Activated CD4-positive, alpha-beta T cell treated with anti-CD3 and anti-CD28 coated beads, Interleukin-2, Interleukin-6, amounts not matched to agents 100 ng/mL and 50 ng/mL, durations not matched to agents 16 hours and 8 hours (primary cell): ENCODE data around the gene EIF4EBP3.

ENCODE experiments used
- DNase-seq: peaks from one replicate; pipeline ENCODE4 v3.0.0-alpha.2; 2020

The EIF4EBP3 gene

GRCh38 chr5:140547508-140548299 is at the start of gene EIF4EBP3:
TSS of gene EIF4EBP3 (plus strand) at chr5:140547662. CDS start at chr5:140547738, 76 bp downstream.
- peak; percentile 89 for DNase-seq

- DNase-seq = no peak
Measured at GRCh38 chr5:140497897-140498296, 49.6 kb upstream of the EIF4EBP3 start.

DNA sequence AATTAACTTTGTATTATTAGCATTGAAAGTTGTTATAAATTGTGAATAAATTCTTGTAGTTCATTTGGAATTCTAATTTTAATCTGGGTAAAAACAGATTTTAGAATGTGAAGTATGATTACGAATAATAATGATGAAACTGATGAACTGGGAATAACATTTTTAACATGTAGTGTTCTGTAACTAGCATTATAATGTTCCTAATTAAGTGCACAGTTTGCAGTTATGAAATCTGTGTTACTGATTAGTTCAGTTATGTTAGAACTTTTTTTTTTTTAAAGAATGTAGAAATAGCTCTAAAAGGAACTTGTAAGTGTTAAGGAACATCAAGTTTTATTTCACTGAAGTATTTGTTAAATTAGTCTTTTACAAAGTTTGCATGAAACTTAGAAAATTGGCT is 48.9 kb upstream of the EIF4EBP3 start:
- no peak for DNase-seq

DNA sequence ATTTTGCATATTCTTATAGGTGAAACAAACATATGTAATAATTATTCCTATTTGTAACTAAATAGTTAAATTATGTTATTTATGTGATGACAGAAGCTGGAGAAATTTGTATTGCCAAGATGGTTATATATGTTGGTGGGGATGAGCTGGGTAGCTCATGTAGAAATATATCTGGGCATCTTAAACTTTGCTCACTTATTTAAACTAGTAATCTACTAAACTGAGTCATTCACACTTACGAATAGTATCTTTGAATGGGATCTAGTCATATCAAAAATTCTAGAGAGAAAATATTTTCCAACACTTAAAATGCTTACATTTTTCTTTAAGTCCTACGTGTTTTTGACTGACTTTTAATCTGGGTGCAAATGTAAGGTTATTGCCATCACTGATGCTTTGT is 44.6 kb upstream of the EIF4EBP3 start:
- DNase-seq = peak; percentile 4

- no peak for DNase-seq
Measured at GRCh38 chr5:140509898-140510297, 37.6 kb upstream of the EIF4EBP3 start.

DNA sequence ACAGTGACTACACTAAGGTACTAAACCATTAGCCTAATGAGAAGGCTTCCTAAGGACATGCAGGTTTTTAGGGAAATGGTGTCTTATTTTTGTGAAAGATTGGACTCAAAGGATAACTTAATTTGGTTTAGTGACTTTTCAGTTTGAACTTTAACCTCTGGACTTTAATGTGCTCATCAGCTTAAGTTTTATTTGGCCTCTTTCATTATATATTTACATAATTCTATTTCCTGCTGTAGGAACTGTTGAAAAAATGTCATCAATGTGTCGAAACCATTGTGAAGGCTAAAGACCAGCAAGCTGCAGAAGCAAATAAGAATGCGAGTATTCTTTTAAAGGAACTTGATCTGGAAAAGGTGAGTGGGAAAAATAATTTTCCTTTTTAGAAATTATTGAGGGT is 34.3 kb upstream of the EIF4EBP3 start:
- no peak for DNase-seq

- DNase-seq = no peak
Measured at GRCh38 chr5:140524003-140524402, 23.5 kb upstream of the EIF4EBP3 start.

- DNase-seq = no peak
Measured at GRCh38 chr5:140540227-140540626, 7.2 kb upstream of the EIF4EBP3 start.

GRCh38 chr5:140542972-140543371 is 4.5 kb upstream of the EIF4EBP3 start:
- DNase-seq = no peak

- DNase-seq = no peak
Measured at GRCh38 chr5:140544986-140545385, 2.5 kb upstream of the EIF4EBP3 start.

DNA sequence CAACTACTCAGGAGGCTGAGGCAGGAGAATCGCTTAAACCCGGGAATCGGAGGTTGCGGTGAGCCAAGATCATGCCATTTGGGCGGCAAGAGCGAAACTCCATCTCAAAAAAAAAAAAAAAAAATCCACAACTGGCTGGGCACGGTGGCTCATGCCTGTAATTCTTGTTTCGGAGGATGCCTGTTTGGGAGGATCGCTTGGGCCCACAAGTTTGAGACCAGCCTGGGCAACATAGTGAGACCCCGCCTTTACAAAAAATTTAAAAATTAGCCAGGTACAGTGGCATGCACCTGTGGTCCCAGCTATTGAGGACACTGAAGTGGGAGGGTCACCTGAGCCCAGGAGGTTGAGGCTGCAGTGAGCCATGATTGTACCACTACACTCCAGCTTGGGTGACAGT is 1.9 kb upstream of the EIF4EBP3 start:
- DNase-seq = no peak

DNA sequence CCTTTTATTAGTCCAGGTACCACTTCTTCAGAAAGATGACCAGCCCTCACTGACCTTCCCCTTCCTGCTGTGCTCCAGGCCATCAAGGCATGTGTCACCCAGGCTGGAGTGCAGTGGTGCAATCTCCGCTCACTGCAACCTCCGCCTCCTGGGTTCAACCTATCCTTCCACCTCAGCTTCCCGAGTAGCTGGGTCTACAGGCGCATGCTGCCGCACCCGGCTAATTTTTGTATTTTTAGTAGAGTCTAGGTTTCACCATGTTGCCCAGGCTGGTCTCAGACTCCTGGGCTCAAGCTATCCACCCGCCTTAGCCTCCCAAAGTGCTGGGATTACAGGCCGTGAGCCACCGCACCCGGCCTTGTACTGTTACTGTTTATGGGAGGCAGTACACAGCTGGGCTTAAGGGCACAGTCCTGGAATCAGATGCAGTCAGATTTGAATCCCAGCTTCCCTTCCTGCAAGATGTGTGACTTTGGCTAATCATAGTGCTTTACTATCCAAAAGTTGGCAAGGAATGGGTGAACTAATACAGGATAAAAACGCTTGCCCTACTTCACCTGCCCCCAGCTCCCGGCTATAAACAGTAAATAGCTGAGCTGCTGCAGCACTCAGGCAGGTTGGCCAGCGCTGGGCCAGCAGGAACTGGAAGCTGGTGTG is 483 bp upstream of the EIF4EBP3 start:
- no peak for DNase-seq

DNA sequence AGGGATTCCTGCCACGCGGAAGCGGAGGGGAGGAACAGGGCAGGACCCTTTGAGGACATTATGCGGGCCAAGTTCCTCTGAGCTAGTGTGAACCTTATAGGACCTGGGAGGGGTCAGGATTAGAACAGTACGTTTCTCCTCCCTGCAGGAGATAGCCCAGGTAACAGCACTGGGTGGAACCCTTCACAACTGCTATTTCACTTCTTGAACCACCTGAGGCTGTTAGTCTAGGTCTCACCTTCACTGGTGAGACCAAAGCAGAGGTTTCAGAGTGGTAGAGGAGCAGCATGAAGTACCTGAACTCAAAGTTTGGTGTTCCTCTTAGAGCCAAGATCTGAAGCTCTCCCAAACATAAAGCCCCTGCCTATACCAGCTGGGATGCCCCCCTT is 832 bp downstream of the EIF4EBP3 start:
- DNase-seq = no peak

DNA sequence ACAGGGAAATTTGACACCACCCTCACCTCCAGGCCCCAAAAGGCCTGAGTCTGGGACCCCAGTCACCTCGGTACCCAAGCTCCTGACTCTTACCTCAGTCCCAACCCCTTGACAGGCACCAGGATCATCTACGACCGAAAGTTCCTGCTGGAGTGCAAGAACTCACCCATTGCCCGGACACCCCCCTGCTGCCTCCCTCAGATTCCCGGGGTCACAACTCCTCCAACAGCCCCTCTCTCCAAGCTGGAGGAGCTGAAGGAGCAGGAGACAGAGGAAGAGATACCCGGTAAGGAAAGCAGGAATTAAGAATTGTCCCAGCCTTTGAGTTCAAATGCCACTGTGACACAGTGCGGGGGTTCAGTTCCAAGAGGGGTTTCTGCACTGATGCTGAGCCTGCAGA is 1.3 kb downstream of the EIF4EBP3 start:
- no peak for DNase-seq

DNA sequence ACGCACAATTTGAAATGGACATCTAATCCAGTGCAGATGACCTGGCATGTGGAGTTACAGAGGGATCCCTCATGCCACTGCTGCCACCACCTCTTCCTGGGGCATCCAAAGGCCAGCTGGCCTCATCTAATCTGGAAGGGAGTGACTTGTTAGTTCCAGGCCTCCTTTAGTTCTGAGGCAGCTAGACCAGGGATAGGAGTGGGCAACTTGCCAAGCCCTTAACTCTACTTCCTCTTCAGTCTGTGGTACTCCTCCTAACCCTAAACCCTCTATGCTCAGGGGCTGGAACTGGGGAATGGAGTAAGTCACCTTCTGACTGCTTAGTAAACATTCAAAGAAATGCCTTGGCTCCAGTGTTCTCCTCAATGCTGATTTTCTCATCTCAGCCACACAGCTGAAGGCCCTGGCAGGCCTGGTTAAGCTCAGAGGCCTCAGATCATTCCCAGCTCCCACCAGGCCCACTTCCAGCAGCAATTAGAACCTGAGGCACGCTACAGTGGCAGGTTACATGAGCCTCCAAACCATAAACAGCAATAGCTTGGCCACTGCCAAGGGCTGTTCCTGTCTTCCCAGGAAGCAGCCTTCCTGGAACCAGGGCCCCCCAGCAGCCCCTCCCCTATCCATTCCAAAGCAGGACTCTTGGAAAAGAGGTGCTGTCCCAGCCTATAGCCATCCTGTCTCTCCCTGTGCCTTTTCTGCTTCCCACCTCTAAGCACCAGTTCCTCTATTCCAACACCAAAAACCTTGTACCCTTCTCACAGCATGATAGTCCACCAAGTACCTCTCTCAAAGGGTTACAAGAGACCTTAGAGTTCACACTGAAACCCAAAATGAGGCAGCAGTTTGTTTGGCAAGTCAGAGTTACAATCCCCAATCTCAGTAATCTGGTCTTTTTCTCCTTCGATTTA is 2.0 kb downstream of the EIF4EBP3 start:
- DNase-seq = no peak

DNA sequence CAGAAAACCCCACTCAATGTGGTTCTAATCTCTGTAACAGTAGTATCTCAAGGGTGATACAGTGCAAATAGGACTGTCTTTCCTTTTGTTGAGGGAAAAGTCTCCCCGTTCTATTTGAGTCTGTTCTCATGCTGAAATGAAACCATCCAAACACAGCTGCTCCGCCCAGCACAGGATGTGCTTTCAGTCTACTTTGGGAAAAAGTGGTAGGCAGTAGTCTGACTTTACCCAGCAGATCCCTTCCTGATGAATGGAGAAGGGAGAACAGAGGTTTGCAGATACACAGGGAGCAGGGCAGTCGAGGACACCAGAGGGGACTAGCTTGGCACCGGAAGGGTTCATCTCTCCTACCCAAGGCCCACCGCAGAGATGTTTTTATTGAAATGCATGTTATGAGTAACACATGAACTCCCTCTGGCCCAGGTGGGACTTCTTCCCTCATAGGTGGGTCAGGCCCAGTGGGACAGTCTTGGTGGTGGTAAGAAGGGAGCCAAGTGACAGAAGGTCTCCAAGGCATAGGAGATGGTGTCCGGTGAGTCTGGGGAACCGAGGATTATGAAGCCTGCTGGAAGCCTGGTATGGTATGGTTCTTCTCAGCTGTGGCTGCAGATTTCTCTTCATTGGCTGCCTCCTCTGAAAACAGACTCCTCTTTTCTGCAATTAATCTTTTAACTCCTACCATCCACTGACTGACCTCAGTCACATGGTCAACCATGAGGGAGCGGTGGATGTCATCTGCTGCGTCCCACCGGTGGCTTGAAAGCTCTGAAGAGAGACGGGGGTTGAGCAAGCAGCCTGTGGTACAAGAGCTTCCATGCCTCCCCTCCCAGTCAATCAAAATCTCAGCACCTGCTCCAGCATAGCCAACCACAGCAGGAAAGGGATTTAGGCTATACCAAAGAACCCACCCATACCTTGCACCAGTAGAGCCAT is 3.0 kb downstream of the EIF4EBP3 start:
- no peak for DNase-seq

- no peak for DNase-seq
Measured at GRCh38 chr5:140551872-140552271, 4.4 kb downstream of the EIF4EBP3 start.

- peak; percentile 48 for DNase-seq
Measured at GRCh38 chr5:140553657-140554056, 6.2 kb downstream of the EIF4EBP3 start.

GRCh38 chr5:140554454-140554853 is 7.0 kb downstream of the EIF4EBP3 start:
- DNase-seq = no peak

DNA sequence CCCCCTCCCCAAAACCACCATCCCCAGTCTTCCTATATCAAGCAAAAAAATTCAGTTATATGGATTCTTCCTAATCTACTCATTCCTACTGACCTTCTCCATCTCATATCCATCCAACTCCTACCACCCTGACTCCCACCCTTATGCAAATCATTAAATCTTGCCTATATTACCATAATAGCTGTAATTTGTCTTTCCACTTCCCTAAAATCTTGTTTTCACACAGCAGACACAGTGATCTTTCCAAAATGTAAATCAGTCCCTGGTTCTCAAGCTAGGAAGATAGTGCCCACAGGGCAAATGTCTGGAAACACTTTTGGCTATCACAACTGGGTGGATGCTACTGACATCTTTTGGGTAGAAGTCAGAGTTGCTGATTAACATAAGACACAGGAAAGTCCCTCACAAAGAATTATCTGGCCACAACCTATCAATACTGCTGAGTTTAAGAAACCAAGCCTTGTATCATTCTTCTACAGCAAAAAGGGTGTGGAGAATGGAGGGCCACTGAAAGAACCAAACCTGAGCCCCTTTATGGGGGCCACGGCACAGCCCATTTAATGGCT is 8.4 kb downstream of the EIF4EBP3 start:
- no peak for DNase-seq

DNA sequence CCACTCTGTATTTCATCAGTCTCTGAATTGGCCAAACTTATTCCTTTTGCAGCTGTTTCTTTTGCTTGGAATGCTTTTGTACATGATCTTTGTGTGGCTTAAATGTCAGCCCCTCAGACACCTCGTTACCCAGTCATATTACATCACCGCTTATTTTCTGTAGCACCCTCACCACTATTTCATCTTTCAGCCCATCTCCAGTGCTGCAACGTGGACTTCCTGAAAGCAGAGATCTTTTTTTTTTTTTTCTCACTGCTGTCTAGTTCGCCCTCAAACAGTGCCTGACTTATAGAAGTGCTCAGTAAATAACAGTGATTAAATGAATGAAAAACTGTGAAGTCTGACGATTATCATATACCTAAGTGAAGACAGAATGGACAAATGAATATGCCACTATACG is 9.0 kb downstream of the EIF4EBP3 start:
- DNase-seq = no peak
